Muscle layer of duodenum (tissue), 2 donors: ENCODE results near the gene TSPEAR.
"Not testable (repeated sequence)": the region's sequence is repeated elsewhere in the genome, so short reads cannot be mapped to it uniquely, and the experiment has no call there.

Experiments
- H3K27ac ChIP-seq: one replicate; pipeline ENCODE4 v1.7.0; 2013; ENCODE audit warnings: mild to moderate bottlenecking, low read length
- H3K27me3 ChIP-seq: one replicate; pipeline ENCODE4 v1.7.0; 2013; ENCODE audit warnings: low read depth, mild to moderate bottlenecking, control low read depth, low read length
- H3K36me3 ChIP-seq, 2 donors: one replicate each; pipeline ENCODE4 v1.7.0; 2013; ENCODE audit warnings: low read length in 2 of 2, control low read depth in 1 of 2, mild to moderate bottlenecking in 1 of 2; ENCODE audit not compliant: insufficient read depth in 2 of 2, control insufficient read depth in 1 of 2
- H3K4me1 ChIP-seq, 2 donors: one replicate each; pipeline ENCODE4 v1.7.0; 2013; ENCODE audit warnings: low read length in 2 of 2, mild to moderate bottlenecking in 2 of 2, control low read depth in 1 of 2, moderate library complexity in 1 of 2; ENCODE audit not compliant: insufficient read depth in 2 of 2, control insufficient read depth in 1 of 2
- H3K4me3 ChIP-seq, 2 donors: one replicate each; pipeline ENCODE4 v1.7.0; 2013; ENCODE audit warnings: low read length in 2 of 2, low read depth in 1 of 2, mild to moderate bottlenecking in 1 of 2
- H3K9me3 ChIP-seq, 2 donors: one replicate each; pipeline ENCODE4 v1.7.0; 2013; ENCODE audit warnings: low read length in 2 of 2, control low read depth in 1 of 2, mild to moderate bottlenecking in 1 of 2; ENCODE audit not compliant: control insufficient read depth in 1 of 2
- donor health status: healthy.

TSPEAR gene

DNA sequence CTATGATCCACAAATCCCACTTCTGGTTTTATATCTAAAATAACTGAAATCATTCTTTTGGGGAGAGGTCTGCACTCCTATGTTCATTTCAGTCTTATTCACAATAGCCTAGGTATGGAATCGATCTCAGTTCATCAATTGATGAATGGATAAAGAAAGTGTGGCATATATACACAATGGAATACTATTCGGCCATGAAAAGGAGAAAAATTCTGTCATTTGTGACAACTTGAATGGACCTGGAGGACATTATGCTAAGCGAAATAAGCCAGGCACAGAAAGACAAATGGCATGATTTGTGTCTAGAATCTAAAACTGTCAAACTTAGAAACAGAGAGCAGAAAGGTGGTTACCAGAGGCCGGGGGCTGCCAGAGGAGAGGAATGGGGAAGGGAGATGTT lies 104.9 kb downstream of the TSPEAR start:
- no peaks in the 10 kb centered on the region for H3K4me1 ChIP-seq
- no peaks in the 10 kb centered on the region for H3K36me3 ChIP-seq
- H3K9me3 ChIP-seq, result peaks cover 0 to 22% of the 10 kb centered on the region in 2 donors
- H3K27ac ChIP-seq, result no peak overlapping the region
- no peak overlapping the region for H3K4me3 ChIP-seq
- no peaks in the 10 kb centered on the region for H3K27me3 ChIP-seq

DNA sequence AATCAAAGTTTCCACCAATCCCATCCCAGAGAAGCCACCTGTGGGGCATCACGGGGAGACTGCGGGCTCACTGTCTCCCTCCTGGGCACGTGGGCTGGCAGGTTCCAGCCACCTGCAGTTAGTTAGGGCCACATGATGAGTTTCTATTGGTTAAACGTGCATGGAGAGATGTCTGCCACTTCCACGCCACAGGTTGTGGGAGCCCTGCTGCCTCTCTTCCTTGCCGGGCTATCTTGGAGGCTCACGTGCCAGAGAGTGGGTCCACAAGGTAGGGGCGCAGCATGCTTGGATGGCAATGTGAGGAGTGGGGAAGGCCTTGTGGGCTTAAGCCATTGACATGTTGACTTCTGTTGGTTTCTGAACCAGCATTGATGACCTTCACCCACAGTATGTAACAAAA lies 107.5 kb downstream of the TSPEAR start:
- H3K27me3 ChIP-seq, result no peaks in the 10 kb centered on the region
- H3K4me3 ChIP-seq, result no peak overlapping the region
- H3K36me3 ChIP-seq, result no peaks in the 10 kb centered on the region
- H3K4me1 ChIP-seq, result no peaks in the 10 kb centered on the region
- no peak overlapping the region for H3K27ac ChIP-seq
- H3K9me3 ChIP-seq, result peaks cover 0 to 10% of the 10 kb centered on the region in 2 donors

DNA sequence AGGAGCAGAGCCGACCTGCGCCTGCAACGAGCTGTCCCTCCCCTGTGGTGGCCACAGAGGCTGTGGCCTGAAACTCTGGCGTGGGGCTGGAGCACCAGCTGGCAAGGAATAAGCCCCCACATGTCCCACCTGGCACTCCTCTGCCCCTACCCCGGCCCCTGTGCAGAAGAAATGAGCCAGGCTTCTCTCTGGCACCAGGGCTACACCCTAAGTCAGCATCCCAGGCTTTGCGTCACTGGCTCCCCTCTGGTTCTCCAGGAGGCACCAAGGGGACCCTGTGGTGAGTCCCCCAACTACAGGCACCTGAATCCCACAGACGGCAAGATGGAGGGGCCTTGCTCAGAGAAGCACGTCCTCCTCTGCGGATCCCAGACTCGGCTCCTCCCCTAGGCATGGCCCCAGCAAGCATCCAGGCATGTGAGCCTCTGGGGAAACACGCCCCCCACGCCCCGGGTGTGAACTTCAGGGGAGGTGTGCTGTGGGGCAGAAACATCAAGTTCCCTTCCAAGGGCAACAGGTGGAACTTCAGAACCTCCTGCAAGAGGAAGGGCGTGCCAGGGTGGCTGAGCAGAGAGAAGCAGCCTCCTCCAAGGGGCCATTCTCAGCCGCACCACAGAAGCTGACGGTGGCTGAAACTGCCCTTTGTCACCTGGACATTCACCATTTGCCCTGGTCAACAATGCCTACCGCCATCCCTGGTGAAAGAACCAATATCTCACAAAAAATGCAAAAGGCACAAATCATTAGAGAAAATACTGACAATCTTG lies 108.1 kb downstream of the TSPEAR start:
- no peak overlapping the region for H3K27ac ChIP-seq
- no peak overlapping the region for H3K4me3 ChIP-seq
- no peaks in the 10 kb centered on the region for H3K4me1 ChIP-seq
- H3K27me3 ChIP-seq, result no peaks in the 10 kb centered on the region
- no peaks in the 10 kb centered on the region for H3K36me3 ChIP-seq
- H3K9me3 ChIP-seq, result peaks cover 0 to 10% of the 10 kb centered on the region in 2 donors

DNA sequence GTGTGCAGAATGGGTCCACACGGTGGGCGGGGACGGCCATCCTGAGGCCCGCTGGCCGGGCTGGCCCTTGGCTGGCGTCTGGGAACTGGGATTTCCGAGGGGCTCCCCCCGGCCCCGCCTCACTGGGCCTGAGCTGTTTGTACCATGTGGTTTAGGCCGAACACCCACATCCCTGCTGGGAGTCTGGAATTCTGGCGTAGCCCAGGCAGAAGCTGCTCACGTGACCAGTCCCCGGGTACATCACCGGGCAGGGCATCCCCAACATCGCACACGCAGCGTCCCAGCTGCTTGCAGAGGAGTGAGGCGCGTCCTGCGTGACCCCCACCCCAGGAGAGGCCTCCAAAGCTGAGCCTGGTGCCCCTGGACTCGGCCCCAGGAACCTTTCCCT lies 108.9 kb downstream of the TSPEAR start:
- Histone ChIP-seq H3K36me3 (no peaks in the 10 kb centered on the region), H3K4me3 (no peak overlapping the region), H3K27me3 (no peaks in the 10 kb centered on the region), H3K4me1 (no peaks in the 10 kb centered on the region), H3K9me3 (peaks cover 0 to 10% of the 10 kb centered on the region in 2 donors), H3K27ac (no peak overlapping the region)

DNA sequence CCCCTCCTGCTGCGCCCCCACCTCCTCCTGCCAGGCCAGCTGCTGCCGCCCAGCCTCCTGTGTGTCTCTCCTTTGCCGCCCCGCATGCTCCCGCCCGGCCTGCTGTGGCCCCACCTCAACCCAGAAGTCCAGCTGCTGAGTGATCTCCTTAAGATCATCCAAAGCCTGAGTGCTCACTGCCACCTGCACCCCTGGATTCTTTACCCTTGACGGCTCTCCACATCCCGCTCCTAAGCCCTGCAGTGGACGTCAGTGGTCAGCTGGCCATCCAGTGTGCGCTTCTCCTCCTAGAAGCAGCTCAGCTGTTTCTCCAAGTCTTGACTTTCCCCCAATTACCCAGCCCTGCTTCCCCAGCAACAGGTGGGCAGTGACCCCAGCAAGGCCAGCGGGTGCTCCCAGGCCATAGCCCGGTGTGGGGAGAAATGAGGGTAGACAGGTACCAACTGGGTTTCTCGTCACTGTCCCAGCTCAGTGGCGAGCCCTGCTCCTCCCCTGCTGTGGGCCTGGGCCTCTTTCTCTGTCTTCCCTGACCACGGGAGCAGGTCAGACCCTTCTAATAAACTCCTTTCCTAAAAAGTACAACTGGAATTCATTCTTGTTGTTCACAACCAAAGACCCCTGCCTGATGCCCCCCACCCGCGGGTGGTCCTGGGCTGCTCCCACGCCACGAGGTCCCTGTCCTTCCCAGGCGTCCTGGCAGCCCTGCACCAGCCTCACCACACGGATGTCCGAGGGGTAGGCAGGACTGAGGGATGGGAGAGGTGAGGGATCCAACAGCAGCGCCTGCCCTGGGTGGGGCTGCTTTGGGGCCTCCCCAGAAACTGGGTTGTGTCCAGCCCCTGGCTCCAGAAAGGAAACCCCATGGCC lies 109.5 kb downstream of the TSPEAR start:
- H3K36me3 ChIP-seq, result no peaks in the 10 kb centered on the region
- H3K27me3 ChIP-seq, result no peaks in the 10 kb centered on the region
- peaks cover 0 to 10% of the 10 kb centered on the region in 2 donors for H3K9me3 ChIP-seq
- H3K4me3 ChIP-seq, result no peak overlapping the region
- H3K27ac ChIP-seq, result no peak overlapping the region
- no peaks in the 10 kb centered on the region for H3K4me1 ChIP-seq

DNA sequence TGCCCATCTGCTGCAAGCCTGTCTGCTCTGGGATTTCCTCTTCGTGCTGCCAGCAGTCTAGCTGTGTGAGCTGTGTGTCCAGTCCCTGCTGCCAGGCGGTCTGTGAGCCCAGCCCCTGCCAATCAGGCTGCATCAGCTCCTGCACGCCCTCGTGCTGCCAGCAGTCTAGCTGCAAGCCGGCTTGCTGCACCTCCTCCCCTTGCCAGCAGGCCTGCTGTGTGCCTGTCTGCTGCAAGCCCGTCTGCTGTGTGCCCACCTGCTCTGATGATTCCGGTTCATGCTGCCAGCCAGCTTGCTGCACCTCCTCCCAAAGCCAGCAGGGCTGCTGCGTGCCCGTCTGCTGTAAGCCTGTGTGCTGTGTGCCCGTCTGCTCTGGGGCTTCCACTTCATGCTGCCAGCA lies 110.3 kb downstream of the TSPEAR start:
- H3K27ac ChIP-seq, H3K27me3 ChIP-seq, H3K36me3 ChIP-seq, H3K4me3 ChIP-seq, H3K9me3 ChIP-seq, H3K4me1 ChIP-seq: not testable (repeated sequence)

DNA sequence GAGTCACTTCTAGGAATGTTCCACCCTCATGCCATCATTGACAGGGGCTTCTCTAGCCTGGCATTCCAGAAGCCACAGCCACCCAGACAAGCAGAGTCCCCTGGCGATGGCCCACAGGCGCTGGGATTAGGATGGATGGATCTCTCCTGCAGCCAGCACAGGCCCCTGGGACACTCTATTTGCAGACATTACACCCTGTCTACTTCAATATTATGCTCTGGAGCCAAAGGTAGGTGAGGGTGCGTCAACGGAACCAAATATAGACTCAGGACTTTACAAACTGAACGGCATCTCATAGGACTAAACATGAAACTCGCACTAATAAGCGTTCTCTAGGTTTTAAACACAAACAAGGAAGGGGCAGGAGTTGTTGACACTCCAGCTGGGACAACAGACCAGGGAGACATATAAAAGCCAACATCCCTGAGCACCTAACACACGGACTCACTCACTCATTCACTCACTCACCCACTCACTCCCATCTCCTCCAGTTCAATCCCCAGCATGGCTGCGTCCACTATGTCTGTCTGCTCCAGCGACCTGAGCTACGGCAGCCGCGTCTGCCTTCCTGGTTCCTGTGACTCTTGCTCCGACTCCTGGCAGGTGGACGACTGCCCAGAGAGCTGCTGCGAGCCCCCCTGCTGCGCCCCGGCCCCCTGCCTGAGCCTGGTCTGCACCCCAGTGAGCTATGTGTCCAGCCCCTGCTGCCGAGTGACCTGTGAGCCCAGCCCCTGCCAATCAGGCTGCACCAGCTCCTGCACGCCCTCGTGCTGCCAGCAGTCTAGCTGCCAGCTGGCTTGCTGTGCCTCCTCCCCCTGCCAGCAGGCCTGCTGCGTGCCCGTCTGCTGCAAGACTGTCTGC lies 111.0 kb downstream of the TSPEAR start, which contains the start of gene KRTAP10-7:
TSS of gene KRTAP10-7 (plus strand) at position 480 of the 861 bp plus-strand sequence. CDS start at position 505, 25 bp downstream.
- H3K27me3 ChIP-seq, H3K4me1 ChIP-seq, H3K27ac ChIP-seq: not testable (repeated sequence)

DNA sequence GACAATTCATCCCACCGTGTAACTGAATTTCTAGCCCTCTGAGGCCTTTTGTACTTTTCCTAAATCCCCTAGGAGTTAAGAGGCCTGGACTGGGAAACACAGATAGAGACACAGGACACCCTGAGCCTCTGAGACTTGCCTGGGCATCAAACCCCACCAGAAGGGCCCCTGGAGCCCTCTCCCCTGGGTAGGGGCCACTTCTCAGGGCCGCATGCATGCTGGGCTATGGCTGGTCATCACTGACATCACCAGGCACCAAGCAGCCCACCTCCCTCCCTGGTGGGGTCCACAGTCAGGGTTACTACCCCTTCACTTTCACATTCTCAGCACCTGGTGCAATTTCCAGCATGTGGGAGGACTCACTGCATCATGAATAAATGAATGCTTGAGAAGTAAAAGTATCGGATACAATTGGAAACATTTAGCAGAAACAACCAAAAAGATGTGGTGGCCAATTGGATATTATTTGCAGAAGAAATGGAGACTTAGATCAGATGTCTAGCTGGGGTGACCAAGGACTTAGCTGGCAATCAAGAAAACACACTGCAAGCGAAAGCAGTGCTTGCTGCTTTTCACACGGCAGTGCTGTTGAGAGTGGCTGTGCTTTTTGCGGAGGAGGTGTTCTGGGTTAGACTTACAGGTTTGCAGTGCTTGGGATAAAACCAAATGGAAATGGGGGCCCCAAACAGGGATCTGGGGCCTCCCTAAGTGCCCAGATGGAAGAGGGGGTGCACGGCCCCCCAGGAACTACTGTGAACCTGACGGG lies 111.9 kb downstream of the TSPEAR start:
- H3K9me3 ChIP-seq, result peaks cover 0 to 7% of the 10 kb centered on the region in 2 donors
- H3K4me3 ChIP-seq, result no peak overlapping the region
- H3K27ac ChIP-seq, result no peak overlapping the region
- H3K4me1 ChIP-seq, result no peaks in the 10 kb centered on the region
- H3K27me3 ChIP-seq, result no peaks in the 10 kb centered on the region
- H3K36me3 ChIP-seq, result no peaks in the 10 kb centered on the region

More for the DNA sequence above, 111.0 kb downstream of the TSPEAR start, which contains the start of gene KRTAP10-7:
- H3K4me3 ChIP-seq, H3K9me3 ChIP-seq, H3K36me3 ChIP-seq: not testable (repeated sequence)

DNA sequence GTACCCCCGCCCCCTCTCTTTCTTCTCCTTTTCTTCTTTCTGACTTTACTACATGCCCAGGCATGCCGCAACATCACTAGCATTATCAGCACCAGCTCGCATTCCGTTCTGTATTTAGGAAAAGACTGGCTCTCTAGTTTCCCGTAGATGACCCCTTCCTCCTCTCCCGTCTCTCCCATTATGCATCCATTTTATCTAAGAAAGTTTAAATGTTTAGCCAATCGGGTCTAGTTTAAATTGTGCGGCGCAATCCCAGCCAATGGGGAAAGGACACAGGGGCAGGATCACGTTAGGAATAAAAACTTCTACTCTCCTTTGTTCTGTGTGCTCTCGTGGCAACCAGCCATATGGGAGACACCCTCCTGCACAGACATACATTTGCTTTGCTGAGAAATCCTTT lies 113.3 kb downstream of the TSPEAR start:
- Histone ChIP-seq H3K4me1 (no peaks in the 10 kb centered on the region), H3K4me3 (no peak overlapping the region), H3K9me3 (peaks cover 0 to 2% of the 10 kb centered on the region in 2 donors), H3K27me3 (no peaks in the 10 kb centered on the region), H3K36me3 (no peaks in the 10 kb centered on the region), H3K27ac (no peak overlapping the region)

DNA sequence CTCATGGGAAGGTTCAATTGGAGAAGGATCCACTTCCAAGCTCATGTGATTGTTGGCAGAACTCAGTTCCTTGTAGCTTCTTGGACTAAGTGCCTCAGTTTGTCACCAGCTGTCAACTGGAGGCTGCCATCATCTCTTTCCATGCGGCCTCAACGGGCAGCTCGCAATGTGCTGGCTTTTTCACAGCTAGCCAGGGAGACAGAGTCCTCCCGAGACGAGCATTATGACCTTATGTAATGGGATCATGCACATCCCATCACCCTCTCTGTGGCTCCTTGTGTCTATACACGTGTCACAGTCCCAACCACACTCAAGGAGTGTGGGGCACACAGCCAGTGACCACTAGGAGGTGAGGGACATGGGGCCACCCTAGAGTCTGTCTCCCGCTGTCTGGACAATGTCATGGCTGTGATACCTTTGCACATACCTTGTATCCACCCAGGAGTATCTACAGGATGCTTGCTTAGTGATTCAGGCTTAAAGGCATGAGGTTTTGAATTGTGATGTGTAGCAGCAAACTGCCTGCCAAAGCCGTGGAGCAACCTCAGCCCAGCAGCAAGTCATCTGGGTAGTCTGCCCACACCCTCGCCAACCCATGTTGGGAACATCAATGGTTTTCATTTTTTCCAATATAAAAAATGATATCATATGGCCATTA lies 115.2 kb downstream of the TSPEAR start:
- Histone ChIP-seq H3K27me3 (no peaks in the 10 kb centered on the region), H3K27ac (no peak overlapping the region), H3K4me3 (no peak overlapping the region), H3K36me3 (no peaks in the 10 kb centered on the region), H3K4me1 (no peaks in the 10 kb centered on the region), H3K9me3 (peaks cover 0 to 2% of the 10 kb centered on the region in 2 donors)
